D341Med (cell line): ENCODE data around the gene PI4KA.
A peak's percentile ranks its signal among the peaks of the same experiment; 100 is the strongest.
"Not testable (repeated sequence)": the region's sequence is repeated elsewhere in the genome, so short reads cannot be mapped to it uniquely, and the experiment has no call there.

Experiments used
- DNase-seq: peaks from one replicate; pipeline ENCODE4 v3.0.0; 2012; ENCODE audit warnings: low spot score

Gene PI4KA

DNA sequence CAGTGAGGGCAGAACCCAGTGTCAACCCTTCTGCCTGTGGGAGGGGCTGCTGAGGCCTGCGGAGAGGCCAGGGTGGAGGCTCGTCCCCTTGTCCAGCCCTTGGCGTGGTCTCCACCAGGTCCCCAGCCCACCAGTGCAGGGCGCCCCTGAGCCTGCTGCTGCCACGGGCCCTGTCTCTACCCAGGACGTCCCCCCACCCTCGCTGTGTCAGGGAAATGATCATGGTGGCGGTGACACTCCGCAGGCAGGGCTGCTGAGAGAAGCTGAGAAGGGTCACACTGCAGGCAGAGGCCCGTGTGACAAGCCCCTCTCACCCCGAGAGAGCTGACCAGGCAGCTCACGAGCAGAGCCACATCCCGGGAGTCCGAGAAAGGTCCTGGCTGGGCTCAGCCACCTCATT is 164.4 kb downstream of the PI4KA start:
- not testable (repeated sequence) for DNase-seq

DNA sequence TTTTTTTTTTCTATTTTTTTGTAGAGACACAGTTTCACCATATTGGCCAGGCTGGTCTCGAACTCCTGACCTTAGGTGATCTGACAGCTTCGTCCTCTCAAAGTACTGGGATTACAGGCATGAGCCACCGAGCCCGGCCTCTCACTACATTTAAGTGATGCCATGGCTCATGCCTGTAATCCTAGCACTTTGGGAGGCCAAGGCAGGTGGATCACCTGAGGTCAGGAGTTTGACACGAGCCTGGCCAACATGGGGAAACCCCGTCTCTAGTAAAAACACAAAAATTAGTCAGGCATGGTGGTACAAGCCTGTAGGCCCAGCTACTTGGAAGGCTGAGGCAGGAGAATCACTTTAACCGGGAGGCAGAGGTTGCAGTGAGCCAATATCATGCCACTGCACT is 165.7 kb downstream of the PI4KA start:
- DNase-seq: not testable (repeated sequence)

DNA sequence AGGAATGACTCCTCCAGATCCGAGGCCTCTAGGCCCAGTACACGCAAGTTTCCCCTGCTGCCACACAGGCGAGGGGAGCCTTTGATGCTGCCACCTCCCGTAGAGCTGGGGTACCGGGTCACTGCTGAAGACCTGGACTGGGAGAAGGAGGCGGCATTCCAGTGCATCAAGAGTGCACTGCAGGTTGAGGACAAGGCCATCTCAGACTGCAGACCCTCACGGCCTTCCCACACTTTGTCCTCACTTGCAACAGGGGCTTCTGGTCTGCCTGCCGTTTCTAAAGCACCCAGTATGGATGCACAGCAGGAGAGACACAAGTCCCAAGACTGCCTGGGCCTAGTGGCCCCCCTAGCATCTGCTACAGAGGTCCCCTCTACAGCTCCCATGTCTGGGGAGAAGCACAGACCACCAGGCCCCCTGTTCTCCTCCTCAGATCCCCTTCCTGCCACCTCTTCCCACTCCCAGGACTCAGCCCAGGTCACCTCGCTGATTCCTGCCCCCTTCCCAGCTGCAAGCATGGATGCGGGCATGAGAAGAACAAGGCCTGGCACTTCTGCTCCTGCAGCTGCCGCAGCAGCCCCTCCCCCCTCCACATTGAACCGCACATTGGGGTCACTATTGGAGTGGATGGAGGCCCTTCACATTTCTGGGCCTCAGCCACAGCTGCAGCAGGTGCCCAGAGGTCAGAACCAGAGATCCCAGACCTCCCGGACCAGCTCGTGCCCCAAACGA is 167.9 kb downstream of the PI4KA start:
- DNase-seq: not testable (repeated sequence)

DNA sequence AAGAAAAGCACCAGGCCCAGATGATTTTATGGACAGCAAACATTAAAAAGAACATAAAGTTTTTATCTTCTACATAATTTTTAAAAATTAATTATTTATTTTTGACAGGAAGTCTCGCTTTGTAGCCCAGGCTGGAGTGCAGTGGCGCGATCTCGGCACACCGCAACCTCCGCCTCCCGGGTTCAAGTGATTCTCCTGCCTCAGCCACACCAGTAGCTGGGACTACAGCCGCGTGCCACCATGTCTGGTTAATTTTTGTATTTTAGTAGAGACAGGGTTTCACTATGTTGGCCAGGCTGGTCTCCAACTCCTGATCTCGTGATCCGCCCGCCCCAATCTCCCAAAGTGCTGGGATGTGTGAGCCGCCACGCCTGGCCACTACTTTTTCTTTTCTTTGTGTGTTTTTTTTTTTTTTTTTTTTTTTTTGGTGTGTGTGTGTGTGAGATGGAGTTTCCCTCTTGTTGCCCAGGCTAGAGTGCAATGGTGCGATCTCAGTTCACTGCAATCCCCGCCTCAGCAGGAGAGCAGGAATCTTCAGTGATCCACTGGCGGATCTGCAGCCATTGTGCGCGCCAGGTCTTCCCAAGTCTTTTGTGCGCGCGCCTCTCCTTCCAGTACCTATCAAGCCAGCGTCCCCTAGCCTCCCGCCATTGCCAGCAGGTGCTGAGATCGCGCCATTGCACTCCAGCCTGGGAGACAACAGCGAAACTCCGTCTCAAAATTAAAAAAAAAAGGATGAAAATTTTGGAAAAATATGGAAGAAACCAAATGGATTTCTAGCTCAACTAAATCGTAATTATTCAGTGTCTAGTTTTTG is 171.0 kb downstream of the PI4KA start:
- DNase-seq: not testable (repeated sequence)

DNA sequence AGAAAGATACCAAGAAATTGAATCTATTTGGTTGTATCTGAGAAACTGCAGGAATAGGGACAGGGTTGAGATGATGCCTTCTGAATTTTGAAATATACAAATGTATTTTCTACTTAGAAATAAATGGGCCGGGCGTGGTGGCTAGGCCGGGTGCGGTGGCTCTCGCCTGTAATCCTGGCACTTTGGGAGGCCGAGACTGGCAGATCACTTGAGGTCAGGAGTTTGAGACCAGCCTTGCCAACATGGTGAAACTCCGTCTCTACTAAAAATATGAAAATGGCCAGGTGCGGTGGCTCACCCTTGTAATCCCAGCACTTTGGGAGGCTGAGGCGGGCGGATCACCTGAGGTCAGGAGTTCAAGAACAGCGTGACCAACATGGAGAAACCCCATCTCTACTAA is 172.8 kb downstream of the PI4KA start:
- DNase-seq: not testable (repeated sequence)

DNA sequence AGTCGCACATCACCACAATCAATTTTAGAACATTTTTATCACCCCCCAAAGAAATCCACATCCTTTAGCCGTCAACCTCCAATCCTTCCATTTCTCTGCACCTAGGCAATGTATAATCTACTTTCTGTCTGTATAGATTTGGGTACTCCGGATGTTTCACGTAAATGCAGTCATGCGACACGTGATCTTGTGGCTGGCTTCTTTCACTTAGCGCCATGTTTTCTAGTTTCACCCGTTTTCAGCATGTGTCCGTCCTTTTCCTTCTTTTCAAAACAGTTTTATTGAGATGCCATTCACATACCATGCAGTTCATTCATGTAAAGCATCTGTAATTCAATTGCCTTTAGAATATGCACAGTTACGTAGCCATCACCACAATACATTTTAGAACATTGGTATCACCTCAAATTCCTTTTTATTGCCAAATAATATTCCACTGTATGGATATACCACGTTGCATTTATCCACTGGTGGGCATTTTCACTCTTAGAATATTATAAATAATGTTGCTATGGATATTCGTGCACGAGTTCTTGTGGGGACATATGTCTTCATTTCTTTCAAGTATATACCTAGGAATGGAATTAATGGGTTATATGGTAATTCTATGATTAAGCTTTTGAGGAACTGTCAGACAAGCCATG is 179.7 kb downstream of the PI4KA start:
- DNase-seq: not testable (repeated sequence)

DNA sequence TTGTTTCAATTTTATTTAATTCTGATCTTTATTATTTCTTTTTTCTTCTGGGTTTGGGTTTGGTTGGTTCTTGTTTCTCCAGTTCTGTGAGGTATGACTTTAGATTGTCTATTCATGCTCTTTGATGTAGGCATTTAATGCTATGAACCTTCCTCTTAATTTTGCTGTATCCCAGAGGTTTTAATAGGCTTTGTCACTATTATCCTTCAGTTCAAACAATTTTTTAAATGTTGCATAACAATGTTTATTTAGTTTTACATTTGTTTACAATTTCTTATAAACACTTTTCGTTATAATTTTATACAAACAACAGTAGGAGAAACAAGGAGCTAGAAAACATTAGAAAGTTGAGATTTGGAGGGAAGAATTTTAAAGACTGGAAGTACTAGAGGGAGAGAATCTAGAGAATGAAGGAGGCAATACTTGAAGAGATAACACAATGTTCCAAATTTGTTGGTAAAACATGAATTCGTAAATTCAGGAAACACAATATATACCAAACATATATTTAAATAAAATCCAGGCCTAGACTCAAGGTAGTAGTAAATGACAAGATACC is 180.8 kb downstream of the PI4KA start:
- DNase-seq: no peak

DNA sequence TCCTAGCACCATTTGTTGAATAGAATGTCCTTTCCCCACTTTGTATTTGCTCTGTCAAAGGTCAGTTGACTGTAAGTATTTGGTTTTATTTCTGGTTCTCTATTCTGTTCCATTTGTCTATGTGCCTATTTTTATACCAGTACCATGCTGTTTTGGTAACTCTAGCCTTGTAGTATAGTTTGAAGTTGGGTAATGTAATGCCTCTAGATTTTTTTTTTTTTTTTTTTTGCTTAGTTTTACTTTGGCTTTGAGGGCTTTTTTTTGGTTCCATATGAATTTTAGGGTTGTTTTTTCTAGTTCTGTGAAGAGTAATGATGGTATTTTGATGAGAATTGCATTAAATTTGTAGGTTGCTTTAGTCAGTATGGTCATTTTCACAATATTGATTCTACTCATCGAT is 183.0 kb downstream of the PI4KA start:
- DNase-seq: not testable (repeated sequence)

DNA sequence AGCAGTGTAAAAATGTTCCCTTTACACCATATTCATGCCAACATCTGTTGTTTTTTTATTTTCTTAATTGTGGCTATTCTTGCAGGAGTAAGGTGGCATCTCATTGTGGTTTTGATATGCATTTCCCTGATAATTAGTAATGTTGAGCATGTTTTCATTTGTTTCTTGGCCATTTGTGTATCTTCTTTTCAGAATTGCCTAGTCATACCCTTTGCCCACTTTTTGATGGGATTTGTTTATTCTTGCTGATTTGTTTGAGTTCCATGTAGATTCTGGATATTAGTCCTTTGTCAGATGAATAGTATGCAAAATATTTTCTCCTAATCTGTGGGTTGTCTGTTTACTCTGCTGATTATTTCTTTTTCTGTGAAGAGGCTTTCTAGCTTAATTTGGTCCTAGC is 183.6 kb downstream of the PI4KA start:
- no peak for DNase-seq

DNA sequence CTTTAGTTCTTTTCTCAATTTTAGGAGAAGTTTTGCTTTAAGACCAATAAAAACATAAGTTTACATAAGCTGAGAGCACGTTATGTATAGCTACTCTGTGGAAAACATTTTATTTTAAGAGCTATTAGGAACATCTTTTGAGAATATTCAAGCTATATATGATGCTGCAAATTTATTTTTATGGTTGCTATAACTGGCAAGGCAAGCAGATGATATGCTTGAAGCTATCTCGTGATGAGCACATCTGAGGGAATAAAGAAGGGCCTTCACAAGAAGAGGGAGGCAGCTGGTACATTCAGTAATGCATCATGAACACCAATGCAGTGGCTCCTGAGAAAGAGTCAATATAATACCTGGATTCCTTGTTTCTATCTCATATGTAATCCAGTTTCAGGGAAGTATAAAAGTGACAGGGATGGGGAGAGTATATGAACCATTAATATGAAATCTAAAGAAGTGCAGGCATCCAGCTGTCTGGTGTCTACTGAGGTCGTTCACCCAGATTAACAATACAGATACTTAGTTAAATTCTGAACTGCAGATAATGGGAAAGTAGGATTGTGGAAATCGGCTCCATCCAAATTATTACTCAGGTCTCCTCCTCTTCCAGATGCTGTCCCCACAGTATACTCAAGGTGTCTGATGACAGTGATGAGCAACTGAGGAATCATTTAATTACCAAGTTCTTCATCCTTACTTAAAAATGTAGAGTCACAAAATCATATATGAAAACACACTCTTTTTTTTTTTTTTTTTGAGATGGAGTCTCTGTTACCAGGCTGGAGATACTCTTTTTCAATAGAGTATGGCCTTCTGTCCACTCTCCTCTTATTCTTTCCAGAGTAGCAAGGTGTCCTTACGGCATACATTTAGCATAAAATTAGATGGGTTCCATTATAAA is 185.1 kb downstream of the PI4KA start:
- no peak for DNase-seq

DNA sequence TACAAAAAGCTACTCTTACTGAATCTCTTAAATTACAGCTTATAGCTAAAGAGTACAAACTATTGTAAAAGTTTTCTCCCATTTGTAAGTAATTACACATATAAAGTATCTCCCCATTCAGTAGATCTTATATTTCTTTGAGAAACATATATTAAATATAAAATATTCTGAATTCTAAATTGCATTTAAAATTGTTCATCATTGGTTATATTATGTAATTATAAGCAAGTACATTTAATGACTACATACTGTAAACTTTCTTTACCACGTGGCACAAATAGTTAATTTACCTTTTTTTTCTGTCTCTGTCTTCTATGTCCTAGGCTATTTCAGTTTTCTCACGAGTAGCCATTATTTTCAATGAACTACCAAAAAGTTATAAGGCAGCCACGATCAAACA is 185.9 kb downstream of the PI4KA start:
- DNase-seq: no peak

DNA sequence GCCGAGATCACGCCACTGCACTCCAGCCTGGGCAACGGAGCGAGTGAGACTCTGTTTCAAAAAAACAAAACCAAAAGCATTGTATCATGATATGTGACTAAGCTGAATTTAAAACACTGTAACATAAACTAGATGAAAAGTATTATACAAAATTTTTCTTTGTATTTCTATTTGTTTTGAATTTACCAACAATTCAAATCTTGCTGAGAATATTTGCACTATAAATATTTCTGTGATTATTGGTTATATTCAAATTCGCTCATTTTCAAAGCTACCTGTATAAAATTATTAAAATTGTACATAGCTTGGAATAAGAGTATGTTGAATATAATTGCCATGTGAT is 186.6 kb downstream of the PI4KA start:
- DNase-seq: no peak

DNA sequence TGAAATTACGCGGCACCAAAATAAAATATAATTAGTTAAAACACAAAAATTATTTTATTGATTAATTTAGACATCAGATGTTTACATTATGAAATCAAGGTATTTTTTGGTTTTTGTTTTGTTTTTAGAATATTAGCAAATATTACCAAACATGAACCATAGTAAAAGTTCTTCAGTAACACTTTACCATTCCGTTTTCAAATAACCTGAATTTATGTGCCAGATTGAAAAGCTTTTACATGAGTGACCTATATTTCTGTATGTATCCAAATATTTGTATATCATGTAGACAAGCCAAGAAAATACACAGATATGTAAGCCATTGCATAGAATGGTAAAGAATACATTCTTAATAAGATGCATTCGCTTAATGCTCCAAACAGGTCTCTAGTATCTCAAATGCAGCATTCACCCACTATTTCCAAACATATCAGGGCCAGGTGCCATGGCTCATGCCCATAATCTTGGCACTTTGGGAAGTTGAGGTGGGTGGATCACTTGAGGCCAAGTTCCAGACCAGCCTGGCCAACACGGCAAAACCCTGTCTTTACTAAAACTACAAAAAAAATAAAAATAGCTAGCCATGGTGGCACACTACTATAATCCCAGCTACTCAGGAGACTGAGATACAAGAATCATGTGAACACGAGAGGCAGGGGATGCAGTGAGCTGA is 187.1 kb downstream of the PI4KA start:
- DNase-seq: no peak

DNA sequence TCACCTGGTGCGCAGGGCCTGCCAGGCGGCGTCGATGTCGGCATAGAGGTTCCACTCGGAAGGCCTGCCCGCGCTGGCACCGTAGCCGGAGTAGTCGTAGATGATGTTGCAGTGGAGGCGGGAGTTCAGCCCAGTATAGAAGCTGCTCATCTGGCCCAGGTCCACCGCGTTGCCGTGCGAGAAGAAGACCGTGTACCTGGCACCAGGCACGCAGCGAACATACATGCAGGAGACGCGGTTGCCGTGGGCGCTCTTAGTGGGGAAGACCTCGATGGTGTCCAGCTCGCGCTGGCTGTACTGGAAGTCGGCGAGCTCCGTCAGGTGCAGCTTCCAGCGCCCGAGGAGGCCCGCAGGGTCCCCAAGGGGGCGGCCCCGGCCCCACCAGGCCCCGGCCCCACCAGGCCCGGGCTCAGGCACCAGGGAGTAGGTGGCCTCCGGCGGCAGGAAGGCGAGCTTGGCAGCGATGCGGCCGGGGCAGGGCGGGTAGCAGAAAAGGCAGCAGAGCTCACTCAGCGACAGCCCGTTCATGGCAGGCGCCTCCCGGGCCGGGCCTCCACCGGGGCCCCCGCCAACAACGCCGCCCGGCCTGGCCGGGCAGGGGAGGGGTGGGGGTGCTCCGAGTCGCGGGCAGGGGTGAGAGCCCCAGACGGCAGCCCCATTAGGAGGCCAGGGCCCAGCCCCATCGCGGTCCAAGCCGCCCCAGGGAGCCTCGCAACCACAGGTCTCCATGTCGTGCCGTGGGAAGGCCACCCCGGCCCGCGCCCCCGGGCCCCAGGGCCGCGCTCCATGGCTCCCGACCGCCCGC is 188.0 kb downstream of the PI4KA start:
- peak; percentile 8 for DNase-seq

DNA sequence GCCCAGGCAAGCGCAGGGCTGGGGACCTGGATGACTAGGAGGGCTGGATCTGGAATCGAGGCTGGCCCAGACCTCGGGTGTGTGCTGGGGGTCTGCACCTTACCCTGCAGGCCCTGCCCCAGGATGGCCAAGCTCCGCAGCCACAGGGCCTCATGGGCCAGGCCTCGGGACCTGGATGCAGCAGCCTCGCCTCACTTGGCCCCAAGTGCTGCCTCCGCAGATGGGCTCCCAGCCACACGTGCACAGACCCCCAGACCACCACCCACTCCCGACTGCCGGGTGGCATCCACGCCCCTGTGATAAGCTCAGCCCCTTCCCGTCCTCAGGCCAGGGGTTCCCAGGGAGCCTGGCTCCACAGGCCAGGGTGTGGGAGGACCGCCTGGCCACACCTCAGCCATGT is 188.7 kb downstream of the PI4KA start:
- DNase-seq: not testable (repeated sequence)

DNA sequence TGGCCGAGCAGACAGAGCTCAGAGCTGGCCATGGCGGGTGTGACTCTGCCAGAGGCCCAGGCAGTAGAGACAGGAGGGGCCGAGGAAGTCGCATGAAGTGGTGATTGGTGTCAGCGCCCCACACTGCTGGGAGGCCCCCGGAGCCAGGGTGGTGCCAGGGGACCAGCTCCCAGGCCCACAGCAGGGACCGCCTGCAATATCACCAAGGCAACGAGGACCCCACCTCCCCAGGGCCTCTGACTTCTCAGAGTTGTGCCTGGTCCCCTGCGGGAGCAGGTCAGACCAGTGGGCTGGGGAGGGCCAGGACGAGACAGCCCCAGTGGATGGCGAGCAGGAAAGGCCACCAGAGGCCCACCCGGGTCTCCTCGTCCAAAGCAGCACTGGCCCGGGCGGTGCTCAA is 189.1 kb downstream of the PI4KA start:
- not testable (repeated sequence) for DNase-seq

DNA sequence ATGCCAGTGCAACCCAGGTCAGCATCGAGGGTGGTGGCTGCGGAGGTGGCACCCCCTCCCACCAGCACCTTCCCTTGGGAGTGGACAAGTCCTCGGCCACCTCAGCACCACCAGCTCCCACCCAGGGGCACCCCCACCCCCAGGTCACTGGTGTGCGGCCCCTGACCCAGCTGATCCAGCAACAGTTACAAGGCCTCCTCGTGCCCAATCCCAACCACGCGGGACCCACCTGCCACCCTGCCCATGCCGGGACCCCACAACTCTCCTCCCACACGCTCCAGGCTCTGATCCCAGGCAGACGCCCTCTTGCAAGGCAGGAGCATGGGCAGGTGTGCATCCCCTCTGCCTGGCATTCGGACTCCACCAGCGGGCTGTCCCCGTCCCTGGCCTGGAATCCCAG is 189.8 kb downstream of the PI4KA start:
- not testable (repeated sequence) for DNase-seq

DNA sequence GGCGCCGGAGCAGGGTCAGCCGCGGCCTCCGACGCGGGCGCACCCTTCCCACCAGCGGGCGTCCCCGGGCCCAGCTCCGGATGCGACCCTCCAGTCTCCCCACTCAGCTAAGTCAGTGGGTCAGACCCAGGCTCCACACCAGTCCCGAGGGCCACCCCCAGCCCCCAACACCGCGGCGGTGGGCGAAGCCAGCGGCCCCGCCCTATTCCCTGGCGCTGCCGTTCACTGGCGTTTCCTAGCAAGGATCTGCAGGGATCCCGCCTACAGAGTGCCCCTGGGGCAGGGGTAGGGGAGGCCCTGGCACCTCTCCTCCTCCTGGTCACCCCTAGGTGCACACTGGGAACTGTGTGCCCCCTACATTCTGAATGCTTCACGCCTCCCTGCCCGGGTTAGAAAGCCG is 190.4 kb downstream of the PI4KA start:
- DNase-seq: not testable (repeated sequence)

DNA sequence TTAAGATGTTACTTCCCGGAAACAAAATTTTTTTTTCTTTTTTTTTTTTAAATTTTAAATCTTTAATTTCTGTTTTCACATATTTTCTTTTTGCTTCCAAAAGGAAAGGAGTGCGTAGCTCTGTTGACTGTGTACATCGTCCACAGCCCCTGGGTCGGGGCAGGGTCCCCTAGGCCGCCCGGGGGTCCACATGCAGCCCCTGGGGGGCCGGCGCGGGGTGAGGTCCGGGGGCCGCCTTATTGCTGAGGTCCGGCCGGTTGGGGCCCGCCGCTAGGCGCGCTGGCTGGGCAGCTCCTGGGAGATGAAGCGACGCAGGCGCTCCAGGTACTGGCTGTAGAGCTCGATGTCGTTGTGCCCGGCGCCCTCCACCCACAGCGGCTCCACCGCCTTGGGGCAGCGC is 191.1 kb downstream of the PI4KA start:
- DNase-seq: not testable (repeated sequence)

DNA sequence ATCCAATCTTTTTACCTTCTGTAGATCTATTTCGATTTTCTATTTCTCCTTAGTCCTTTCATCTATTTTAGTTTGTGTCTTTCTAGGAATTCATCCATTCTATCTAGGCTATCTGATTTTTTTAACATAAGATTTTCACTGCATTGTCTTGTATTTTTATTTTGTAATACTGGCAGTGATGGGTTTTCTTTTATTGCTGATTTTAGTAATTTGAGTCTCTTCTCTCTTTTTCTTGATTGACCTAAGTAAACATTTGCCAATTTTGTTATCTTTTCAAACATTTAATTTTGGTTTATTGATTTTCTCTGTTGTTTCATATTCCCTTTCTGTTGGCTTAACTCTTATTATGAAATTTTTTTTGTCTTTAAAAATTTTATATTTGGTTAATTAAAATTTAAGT is 192.1 kb downstream of the PI4KA start:
- DNase-seq: no peak
